Measurements from ENCODE around the gene NRP2.

Gene NRP2

DNA sequence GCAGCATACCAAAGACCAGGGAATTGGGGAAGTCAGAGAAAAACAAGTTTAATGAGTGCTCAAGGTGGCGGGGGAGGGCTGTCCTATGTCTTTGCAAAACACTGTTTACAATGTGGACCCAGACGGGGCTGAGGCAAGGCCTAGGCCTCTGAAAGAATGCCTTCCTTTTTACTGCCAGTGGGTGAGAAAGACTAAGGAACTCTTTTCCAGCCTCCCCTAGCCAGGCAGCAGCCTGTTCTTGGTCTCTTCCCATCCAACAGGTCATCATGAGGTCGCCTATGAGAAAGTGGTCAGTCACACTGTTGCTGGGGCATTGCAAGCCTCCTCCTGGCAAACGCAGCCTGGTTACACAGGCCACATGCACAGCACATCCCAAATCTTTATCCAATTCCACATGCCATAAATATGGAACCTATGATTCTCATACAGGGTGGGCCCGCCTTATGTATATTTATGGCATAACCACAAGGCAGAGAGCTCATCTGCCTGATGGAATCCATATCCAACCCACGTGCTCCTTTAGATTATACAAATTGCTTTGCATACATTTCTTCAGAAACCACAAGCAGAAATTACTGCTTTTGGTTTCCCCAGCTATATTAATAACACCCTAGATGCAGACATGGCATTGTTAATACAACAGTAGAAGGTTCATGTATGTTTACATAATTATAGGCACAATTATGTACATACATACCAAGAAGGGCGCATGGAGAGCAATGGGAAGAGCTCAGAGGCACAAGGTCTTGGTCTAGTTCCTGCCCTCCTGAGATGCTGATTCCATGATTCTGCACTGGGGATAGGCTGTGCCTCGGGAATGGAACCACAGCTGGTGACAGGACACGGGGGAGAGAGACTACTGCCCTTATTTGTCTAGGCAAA lies 48.6 kb downstream of the NRP2 start:
- no peak for DNase-seq (ENCODE audit: low read depth, low spot score)

DNA sequence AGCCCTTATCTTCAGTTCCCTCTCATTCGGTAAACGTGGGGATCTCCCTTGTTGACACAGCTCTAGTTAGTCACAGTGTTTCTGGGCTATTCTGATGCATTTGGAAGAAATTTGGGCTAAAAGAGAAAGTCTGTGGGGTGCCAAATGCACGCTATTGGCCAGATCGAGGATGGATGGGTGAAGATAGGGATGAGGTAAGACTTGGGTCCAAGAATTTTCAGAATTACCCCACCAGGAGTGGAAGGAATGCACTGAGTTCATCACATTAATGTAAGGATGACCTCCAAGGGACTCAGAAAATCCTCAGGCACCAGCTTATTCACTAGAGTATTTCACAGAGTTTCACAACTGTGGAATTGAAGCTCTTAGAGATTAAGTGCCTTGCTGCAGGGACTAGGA lies 49.3 kb downstream of the NRP2 start:
- no peak for DNase-seq (ENCODE audit: low read depth, low spot score)

DNA sequence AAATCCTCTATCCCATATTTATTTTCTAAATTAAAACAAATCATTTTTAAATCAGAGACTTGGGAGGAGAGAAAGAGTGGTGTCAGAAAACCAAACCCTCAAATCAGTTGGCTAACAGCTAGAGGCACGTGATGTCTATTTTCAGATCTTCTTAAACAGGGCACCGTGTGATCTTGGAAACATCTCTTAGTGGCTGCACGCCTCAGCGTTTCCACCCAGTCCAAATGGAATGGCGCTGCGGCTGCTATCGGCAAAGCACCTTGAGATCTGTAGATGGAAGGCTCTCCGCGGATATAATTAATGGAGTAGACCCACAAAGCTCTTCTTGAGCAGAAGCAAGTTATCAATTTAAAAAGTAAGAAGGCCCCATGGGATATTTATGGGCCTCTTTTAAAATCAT lies 50.0 kb downstream of the NRP2 start:
- DNase-seq (ENCODE audit: low read depth, low spot score): no peak

DNA sequence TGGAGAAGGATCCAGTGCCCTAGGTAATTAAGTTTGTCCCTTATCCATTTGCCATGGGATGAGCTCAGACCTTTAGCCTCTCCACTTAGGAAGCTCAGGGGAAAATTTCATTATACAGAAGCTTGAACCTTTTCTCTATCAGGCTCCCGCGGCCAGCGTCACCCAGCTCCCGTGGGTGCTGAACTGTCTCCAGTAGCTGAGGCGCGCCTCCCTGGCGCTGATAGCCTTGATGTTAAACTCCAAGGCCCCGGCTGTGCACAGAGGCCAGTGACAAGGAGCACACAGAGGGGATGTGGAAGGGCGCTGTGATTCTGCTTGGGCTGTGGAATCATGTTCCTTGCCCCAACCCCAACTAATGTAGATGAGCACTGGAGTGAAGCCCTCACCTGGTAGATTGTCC lies 50.8 kb downstream of the NRP2 start:
- DNase-seq (ENCODE audit: low read depth, low spot score): no peak

DNA sequence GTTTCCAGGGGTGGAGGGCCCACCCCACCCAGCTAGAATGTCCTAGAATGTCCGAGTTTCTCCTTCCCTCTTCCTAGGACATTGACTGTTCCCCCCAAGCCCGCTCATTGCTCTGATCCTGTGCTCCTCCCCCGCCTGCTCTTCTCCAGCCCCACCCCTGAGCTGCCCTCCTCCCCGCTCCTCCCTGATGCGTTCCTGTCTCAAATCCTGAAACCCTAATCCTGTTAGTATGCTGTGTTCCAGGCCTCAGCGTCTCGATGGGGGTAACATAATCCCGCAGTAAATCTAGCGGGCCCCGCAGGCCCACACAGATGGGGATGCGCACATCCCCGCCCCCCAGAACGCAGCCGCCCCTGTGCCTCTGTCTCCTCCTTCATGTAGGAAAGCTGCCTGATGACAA lies 51.3 kb downstream of the NRP2 start:
- DNase-seq (ENCODE audit: low read depth, low spot score): no peak

DNA sequence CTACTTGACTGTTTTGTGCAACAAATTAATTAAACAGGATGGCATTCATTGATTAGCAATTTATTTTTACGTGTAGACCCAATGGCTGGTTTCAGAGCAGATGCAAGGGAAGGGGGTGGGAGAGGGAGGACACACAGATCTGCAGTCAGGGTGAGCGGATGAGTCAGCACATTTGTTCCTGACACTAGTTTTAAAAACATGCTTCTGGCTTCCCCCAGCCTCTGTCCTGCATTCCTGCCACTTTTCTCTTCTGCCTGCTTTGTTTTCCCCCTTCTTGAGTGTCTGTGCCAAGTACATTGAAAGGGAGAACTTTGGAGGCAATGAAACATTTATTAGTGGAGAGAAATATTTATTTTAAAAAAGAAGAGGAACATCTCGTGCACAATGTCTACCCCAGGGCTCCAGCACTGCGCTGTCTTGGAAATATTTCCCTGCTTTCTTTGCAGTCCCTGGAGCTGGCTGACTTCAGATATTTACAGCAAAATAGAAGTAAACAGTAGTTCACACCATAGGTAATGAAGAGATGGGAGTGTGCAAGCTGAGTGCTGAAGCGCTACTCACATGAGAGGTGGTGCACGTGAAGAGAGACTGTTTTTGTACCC lies 52.2 kb downstream of the NRP2 start:
- no peak for DNase-seq (ENCODE audit: low read depth, low spot score)

DNA sequence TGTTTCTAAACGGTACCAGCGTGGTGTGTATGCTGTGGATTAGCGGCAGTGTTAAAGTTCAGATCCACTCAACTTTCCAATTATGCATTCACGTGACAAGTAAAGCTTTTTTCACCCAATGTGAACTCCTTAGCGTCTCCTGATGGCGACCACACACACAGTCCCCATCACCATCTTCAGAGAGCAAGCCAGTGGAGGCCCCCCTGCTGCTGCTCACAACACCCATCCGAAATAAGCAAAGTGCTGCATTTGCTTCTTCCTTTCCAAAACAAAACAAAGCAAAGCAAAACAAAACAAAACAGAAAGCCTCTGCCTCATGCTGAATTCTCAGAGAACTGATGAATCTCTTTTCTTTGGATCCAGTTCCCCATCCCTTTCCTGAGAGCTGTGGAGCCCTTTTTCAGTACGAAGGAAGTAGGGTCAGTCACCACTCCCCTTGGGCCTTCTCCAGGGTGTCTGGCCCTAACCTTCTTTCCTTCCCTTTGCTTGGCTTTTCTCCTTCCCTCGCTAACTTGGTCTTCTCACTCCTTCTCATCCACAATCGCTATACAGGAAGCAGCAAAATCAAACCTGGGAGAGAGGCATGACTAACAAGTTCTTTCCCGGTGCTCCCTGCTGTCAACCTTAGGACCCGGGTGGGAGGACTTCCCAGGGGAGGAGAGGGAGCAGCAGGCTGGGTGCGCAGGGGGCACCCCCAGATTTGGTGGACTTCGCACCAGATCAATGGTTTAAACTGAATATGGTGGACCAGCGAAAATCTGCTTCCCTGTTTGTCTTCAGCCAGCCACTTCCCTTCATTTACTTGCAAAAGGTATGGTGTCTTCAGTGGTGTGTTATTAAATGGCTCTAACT lies 56.0 kb downstream of the NRP2 start:
- no peak for DNase-seq (ENCODE audit: low read depth, low spot score)

DNA sequence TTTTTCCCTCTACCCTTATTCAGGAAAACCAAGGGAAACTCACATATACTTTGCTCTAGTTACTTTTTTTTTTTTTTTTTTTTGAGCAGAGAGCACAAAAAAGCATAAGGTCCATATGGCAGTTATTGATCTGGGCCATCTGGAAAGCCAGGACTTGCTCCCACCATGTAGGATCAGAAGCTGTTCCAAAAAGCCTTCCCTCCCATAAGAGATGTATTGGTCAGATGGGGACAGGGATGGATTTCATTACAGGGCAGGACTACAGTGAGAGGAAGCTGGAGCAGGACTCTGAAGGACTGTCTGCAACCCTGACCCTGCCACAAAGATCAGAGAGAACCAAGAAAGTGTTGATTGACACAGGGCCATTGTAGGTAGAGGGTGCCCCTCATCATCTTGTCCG lies 57.3 kb downstream of the NRP2 start:
- DNase-seq (ENCODE audit: low read depth, low spot score): no peak

DNA sequence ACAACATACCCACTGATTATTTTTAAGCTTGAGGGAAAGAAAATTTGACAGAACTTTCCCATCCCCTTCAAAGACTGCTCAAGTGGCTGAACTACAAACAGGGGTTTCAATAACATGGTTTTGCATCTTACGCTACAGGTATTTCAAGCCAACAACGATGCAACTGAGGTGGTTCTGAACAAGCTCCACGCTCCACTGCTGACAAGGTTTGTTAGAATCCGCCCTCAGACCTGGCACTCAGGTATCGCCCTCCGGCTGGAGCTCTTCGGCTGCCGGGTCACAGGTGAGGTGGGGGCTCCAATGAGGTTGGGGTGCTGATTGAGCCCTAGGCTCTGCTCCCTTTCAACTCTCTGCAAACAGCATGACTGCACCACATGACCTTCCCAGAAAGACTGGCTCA lies 58.1 kb downstream of the NRP2 start:
- DNase-seq (ENCODE audit: low read depth, low spot score): no peak

DNA sequence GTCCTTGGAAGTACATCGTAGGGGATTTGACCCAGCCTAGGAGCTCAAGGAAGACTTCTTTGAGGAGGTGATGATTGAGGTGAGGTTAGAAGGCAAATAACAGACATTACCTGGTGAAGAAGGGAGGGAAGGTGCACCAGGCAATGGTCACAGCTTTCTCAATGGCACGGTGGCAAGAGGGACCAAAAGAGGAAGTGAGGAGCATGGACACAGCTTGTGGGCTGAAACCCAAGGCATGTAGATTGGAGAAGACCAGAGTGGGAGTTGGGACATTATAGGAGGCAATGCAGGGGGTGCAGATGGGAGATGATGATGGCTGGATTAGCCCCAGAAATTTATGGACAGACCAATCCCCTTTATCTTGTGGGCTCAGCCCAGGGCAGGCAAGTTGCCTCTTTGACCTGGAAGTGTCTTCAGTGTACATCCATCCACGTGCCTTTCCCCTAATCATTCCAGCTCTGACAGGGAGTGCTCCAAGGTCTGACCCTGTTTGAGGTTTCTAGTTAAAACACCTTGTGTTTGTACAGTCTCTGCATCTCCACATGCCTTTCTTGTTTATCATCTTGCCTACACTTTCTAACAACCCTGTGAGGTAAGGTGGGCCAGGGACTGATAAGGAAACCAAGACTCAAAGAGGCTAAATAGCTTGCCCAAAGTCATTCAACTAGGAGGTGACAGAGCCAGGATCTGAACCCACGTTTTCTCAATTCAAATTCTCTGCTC lies 59.1 kb downstream of the NRP2 start:
- DNase-seq (ENCODE audit: low read depth, low spot score): no peak

DNA sequence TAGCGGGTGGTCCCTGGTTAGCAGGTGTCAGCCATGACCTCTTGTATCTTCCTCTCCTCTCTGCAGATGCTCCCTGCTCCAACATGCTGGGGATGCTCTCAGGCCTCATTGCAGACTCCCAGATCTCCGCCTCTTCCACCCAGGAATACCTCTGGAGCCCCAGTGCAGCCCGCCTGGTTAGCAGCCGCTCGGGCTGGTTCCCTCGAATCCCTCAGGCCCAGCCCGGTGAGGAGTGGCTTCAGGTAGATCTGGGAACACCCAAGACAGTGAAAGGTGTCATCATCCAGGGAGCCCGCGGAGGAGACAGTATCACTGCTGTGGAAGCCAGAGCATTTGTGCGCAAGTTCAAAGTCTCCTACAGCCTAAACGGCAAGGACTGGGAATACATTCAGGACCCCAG lies 60.8 kb downstream of the NRP2 start:
- DNase-seq (ENCODE audit: low read depth, low spot score): no peak

DNA sequence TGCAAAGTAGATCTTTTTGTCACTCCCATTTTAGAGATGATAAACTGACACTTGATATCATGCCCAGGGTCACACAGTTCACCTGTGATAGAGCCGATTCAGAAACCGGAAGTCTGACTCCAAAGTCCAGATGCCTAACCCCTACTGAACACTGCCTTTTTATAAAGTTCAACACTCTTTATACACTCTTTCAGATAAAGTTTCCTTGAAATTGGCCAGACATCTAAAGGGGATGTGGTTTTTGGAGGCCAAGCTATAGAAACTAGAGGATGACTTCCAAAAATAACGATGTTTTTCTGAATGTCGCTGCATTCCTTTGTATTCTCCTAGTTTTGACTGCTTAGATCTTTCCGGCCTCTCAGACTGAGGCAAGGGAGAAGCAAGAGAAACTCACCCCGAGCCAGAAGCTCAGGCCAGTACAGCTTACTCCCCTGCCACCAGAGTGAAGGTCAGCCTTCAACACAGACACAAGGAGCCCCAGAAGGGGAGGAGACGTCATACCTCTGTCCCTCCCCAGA lies 61.8 kb downstream of the NRP2 start:
- no peak for DNase-seq (ENCODE audit: low read depth, low spot score)

DNA sequence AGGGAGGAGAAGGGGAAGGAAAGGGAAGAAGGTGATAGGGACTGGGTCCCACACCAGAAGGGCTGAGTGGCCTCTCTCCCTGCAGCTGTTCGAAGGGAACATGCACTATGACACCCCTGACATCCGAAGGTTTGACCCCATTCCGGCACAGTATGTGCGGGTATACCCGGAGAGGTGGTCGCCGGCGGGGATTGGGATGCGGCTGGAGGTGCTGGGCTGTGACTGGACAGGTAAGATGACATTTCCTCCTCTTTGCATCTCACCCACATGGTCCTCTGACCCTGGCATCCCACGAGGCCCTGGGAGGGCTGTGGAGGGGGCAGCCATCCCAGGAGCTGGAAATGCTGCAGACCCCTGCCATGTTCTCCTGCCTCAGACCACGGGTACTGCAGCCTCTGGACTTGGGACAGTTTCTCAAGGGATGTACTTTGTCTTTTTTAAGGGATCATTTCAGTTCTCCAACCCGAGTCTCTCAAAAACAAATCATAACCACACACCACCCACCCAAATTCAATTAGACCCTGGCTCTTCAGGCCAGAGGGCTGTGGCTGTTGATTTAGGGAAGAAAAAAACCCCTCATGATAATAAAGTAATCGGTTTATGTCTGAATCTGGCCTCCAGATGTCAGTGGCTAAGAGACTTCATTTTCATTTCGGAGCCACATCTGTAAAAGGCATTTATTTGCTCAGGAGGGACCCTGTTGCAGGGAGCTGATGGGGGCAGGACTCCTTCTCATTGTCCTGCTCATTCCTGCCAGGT lies 63.5 kb downstream of the NRP2 start:
- no peak for DNase-seq (ENCODE audit: low read depth, low spot score)

DNA sequence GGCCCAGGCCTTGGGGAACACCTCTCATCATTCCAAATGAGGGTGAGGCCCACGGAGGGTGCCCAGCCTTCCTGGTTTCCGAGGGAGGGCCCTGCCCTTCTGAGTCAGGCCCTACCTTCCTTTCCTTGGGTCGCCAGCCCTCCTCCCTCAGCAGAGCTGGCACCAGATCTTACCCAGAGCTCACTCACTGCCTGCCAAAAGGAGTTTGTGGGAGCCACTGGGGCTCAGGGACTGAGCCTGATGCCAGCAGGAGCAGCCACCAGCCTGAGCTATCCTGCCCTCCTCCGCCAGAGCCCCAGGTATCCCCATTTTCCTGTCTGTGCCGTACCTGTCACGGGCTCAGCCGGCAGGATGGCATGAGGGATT lies 64.1 kb downstream of the NRP2 start:
- DNase-seq (ENCODE audit: low read depth, low spot score): no peak

DNA sequence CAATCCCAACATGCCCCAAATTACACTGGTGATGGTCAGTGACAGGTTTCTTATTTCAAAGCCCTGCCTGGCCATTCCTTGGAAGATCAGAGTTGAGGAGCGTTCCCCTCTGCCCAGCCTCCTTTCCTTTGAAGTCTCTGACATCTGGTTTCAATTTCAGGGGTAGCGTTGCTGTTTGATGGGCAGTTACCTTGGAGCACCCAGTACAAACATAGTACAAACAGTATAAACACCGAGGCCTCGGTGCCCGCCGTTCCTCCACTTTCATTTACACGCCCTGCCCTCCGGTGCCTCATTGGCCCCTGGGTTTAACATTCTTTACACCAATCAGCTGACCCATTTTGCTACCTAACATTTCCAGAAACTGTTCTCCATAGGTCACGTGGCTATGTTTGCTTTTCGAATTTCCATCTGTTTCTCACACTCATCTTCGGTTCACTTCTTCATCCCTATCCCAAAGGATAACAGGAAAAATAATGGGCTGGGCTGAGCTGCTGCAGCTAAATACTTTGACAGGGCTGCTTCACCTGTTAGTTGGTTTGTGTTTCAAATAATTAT lies 65.6 kb downstream of the NRP2 start:
- no peak for DNase-seq (ENCODE audit: low read depth, low spot score)

DNA sequence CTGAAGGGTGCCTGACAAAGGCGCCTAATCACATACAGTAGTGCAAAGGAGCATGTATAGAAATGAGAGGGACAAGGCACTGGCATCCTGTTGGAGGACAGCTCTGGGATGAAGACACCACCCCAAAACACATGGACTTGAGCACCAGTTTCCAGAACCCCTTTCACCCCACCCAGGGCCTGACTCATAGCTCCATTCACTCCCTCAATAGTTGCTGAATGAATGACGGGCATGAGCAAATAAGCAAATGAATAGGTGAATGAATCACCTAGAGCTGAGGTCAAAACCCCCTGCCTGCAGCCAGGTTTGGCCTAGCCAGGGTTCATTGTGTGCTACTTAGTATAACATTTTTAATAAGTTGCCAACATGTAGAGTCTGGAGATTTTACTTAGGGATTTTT lies 66.3 kb downstream of the NRP2 start:
- no peak for DNase-seq (ENCODE audit: low read depth, low spot score)

DNA sequence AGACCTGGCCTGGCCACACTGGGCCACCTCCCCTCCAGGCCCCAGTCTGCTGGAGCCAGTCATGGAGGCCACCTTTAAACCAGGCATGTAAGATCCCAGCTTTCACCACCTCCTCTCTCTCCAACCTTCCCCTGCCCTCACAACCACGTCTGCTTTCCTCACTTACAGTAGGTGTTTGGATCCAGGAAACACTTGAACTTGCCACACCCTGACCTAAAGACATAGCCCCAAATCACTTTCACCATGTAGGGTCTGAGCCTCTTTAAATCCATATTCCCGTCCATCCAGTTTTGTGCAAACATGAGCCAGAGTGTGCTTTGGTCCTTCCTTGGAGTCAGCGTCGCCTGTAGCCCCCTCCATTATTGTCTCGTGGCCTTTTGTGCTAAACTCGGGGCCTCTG lies 66.8 kb downstream of the NRP2 start:
- DNase-seq (ENCODE audit: low read depth, low spot score): no peak

DNA sequence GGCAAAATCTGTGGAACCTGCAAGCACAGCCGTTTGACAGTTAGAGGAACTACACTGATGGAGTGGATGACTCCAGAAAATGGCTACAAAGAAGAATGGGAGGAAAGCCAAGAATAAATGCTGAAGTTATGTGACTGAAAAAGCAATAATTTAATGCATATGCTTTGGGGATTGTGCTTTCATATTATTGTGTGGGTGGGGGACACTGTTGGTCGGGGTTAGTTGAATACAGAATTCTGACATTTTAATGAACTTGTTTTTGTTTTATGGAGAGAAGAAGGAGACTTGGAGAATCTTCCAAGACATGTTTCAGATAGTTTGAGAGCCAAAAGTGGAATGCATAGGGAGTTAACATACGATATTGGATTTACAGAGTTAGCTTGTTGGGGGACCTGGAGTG lies 68.5 kb downstream of the NRP2 start:
- DNase-seq (ENCODE audit: low read depth, low spot score): no peak

DNA sequence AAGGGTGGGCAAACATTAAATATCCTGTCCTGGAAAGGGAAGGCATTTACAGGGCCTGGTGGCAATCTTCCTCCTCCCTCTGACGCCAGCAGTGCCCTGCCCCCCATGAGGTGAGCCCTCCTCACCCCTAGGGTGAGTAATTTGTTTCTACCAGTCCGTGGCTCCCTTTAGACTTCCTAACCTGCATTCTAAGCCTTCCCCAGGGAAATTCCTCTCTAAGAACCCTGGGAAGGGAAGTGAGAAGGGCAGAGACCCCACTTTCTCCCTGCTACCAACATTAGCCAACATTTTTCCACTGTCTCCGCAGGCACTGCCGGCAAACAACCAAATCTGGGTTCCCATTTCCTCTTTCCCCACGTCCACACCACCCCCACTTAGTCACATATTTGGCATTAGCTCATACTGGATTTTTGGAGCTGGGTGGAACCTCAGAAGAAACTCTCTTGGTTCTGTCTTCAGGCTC lies 69.3 kb downstream of the NRP2 start:
- DNase-seq (ENCODE audit: low read depth, low spot score): no peak

DNA sequence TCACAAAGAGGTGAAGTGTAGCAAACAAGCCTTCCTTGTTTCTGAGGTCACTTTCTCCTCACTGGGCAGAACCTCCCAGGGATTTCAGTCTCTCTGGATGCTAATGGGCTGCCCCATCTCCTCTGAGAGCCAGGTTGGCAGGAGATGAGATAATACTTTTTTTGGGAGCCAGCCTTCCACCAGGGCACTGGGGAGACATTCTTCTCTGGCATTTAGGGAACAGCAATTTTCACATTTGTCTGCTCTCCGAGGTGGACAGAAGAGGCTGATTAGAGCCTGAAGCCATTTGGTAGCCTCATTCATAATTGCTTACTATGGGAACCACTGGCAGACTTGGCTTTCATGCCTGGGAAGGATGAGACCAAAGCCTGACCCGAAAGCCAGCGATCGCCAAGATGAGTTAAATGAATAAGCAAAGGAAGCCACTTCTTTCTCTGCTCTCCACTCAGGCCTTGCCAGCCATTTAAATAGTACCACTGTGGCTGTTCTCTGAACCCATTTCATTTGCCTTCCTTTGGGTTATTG lies 70.1 kb downstream of the NRP2 start:
- DNase-seq (ENCODE audit: low read depth, low spot score): no peak
